Measurements from ENCODE around the gene CDC14B.

CDC14B gene

DNA sequence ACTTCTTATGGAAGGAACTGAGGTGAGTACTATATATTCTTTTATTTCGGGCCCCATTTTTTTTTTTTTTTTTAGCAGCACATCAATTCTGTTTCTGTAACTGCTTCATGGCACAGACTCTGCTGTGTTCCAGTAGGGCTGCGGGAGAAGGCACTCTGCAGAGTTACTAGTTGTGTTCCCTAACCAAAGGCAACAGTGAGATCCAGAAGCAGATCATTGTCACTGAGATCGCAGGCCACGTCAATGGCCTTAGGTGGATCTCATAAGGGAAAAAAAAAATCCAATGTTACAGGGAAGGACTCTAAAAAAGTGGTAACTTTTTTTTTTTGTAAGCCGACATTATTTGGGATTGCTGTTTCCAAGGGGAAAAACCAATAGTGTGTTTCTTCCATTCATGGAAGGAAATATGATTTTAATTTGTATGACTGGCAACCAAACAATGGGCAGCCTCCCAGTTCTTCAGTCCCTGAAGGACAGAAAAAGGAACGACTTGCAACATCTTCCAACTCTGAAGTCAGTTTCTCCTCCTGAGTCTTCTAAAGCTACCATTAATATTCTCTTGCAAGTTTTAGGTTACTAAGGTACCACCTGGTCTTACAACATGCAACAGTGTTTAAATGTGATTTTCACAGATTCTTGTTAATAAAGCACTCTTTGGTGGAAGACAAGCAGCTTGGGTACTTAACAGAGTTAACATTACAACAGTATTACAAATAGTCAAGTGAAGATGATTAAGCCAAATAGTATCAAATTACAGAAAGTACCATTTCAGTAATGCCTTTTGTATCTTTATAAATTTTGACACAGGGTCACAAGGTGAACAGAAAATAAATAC, 116.9 kb downstream of the CDC14B start:
- no peak for DNase-seq (ENCODE audit: low read depth in 2 of 2, low spot score in 1 of 2)

DNA sequence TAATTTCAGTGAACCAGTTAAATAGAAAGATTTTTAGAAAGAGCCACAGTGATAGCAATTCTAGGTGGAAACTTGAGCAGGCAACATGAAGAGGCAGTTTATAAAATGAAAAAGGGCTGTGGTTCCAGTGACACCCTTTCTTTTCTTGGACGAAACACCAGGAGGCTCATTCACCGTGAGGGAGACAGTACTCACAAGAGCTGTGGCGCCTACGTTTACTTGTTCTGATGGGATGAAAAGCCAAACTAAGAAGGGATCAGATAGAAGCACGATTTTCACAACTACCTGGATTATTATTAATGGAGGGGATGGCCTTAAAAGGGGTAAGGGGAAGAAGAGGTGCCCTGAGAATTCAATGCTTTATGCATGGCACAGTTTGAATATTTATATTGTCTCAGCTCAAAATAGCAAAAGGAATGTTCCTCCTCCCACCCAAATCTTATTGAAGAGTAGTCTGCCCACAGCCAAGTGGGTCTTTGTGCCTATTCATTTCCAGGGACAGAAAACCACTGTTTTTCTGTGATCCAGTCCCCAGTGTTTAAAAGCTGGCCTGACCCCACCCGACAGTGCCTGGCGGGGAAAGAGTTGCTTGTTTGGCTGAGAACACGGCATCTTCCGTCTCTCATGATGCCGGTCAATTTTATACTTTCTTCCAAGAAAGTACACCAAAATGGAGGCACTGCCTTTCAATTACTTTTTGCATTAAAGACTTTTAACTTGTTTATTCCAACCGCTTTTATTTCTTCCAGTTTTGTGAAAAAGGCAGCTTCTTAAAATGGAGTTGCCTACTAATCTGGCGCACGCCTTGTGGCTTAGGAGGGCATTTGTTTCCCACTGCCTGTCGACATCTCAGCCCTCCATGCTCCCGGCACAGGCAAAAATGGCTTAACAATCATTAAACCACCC, 117.8 kb downstream of the CDC14B start:
- no peak for DNase-seq (ENCODE audit: low read depth in 2 of 2, low spot score in 1 of 2)

DNA sequence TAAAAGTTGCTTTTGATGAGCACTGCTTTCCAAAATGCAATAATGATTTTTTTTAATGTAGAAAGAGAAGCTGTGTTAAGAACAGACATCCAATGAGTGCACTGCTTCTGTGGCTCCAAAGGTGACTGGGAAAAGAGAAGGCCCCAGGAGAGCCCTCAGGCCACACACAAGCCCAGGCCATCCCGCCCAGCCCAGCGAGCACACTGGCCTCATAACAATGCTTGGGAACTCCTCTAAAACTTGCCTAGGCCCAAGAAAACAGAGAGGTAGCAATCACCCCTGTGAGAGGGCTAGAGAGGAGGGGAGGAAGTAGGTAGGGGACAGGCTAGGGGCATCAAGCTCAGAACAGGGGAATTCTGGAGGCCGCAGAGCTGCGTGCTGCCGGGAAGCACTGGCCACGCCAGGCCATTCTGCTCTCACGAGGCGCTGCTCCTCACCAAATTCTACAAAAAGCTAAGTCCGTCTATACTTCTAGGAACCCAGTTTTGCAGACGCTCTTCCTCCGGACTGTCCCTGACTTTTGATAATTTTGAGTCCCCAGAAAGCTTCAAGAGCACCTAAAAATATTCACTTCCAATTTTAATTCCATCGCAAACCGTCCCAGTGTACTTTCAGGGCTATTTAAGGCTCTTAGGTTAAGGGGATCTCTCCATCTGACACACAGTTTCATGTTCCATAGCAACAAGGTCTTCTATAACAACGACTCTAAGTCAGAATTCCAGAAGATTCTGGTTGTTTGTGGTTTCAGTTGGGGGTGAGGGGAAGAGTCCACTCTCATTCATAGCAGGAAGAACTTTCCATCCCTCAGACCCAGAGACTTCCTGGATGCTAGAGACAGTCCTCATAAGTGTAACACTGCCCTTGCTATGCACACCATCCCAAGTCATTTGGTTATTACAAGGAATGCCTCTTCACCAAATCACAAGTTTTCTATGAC, 118.7 kb downstream of the CDC14B start:
- no peak for DNase-seq (ENCODE audit: low read depth in 2 of 2, low spot score in 1 of 2)

DNA sequence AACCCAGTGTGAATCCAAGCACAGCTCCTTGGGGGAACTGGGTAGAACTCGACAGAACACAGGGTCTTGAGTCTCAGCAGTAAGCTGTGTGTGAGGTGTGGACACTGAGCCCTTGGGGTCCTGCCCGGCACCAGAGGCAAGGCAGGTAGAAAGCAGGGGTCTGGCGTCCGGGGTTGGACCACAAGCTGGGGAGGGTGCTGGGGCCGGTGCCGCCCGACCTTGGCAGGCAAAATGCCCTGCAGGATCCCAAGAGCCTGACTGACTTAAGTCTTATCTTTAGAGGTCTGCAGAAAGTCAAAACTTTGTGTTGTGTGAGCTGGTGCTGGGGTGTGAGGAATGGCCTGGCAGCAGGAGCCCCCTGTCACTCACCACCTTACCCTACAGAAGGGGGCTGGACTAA, 120.4 kb downstream of the CDC14B start:
- no peak for DNase-seq (ENCODE audit: low read depth in 2 of 2, low spot score in 1 of 2)

DNA sequence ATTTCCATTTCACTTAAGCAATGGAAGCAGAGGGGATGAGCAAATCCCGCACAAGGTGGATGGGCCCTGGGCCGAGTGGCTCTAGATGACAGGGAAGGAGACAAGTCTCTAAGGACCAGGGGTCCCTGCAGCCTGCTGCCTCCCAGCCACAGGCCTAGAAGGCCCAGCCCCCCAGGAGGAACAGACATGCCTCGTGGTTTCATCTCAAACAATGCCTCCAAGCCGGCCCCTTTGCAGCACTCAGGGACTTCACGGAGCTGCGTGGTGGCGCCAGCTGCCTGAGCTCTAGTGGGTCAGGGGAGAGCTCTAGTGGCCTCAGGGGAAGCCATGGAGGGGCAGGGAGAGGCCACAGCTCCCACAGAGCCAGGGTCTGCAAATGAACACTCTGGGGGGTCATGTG, 120.8 kb downstream of the CDC14B start:
- DNase-seq (ENCODE audit: low read depth in 2 of 2, low spot score in 1 of 2) = no peak

DNA sequence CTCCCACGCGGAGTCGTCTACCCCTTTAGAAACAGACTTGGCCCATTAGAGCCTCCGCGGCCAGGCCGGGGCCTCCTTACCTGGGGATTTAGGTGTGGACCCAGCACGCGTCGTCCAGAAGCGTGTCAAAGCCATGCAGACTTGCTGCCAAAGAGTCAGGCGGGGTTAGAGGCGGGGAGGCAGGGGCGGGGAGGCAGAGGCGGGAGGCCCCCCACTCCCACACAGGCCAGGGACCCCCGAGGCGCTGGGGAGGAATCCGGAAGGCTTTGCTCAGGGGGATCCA, 122.6 kb downstream of the CDC14B start:
- DNase-seq (ENCODE audit: low read depth in 2 of 2, low spot score in 1 of 2) = no peak

DNA sequence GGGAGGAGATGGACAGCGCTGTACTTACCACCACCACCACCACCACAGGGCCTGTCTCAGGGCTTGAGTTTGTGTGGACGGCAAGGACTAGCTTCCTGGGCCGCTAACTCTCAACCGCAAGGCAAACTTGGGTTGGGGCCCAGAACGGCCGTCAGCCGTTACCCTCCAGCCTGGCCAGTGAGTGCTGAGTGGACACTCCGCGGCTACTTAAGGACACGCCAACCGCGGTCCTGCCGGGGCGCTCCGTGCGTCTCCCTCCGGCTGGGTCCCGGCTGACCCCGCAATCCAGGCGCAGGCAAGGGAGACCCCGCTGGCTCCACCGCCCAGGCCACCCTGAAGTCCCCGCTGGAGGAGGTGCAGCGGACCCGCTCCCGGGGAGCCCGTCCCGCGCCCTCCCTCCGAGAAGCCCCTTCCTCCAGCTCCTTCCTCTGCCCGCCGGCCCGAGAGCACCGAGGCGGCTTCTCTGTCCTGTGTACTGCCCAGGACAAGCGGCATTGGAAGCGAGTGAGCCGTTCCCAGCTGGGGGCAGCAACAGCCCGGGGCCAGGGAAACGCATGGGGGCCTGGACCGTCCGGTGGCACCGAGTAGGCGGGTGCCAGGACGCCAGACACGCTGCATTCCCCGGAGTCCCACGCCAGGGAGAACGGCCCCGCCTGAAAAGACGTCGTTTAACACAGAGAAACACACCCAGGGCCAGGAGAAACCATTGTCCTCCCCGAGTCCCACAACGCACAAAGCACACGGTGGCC, 123.1 kb downstream of the CDC14B start:
- no peak for DNase-seq (ENCODE audit: low read depth in 2 of 2, low spot score in 1 of 2)

DNA sequence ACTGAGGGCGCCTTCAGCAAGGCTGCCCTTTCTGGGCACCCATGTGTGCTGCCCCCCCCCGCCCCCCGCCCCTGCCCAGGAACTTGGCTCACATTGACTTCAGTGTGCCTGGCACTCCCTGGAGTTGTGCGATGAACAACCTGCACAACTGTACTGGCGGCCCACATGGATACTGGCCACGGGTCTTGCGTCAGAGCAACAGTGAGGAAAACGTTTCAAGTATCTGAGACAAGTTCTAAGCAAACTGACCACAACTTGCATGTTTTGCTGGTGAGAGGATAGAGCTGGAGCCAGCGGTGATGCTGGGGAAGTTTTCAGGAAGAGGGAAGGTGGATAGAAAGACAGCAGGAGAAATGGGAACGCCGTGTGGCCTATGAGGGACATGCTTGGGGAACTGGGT, 124.3 kb downstream of the CDC14B start:
- no peak for DNase-seq (ENCODE audit: low read depth in 2 of 2, low spot score in 1 of 2)

DNA sequence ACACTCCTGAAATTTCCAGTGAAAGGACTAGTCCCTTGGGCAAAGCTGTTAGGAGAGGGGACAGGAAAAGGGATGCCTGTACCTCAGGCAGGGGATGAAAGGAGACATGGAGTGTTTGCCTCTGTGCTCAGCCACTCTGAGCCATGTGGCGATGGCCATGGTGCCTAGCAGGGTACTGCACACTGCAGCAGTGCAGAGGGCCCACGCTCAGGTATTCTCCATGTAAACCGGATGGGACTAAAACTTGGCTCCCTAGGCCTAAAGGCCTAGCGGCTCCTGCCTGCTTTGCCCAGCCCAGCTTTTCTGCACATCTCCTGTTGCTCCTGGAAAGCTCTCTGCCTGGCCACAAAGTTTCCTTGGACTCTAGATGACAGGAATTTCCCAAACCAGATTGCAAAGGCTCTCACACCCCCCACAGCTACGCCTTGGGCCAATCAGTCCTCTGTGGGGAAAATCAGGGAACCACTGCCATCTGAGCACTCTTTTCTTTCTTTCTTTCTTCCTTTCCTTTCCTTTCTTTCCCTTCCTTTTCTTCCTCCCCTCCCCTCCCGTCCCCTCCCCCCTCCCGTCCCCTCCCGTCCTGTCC, 125.3 kb downstream of the CDC14B start:
- no peak for DNase-seq (ENCODE audit: low read depth in 2 of 2, low spot score in 1 of 2)

DNA sequence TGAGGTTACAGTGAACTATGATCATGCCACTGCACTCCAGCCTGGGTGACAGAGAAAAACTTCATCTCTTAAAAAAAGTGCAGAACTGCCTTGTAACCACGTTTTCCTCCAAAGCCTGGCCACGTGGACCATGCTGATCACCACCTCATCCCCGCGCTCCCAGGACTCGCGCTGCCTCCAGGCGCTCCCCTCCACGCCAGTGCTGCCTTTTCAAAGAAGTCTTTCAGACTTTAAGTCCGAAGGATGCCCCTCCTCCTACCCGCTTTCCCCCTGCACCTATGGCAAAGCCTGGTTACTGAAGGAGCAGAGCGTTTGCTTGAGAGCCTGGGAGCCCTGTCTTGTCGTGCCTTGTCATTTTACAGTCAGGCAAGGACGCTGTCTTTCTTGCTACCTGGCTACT, 125.9 kb downstream of the CDC14B start:
- no peak for DNase-seq (ENCODE audit: low read depth in 2 of 2, low spot score in 1 of 2)

DNA sequence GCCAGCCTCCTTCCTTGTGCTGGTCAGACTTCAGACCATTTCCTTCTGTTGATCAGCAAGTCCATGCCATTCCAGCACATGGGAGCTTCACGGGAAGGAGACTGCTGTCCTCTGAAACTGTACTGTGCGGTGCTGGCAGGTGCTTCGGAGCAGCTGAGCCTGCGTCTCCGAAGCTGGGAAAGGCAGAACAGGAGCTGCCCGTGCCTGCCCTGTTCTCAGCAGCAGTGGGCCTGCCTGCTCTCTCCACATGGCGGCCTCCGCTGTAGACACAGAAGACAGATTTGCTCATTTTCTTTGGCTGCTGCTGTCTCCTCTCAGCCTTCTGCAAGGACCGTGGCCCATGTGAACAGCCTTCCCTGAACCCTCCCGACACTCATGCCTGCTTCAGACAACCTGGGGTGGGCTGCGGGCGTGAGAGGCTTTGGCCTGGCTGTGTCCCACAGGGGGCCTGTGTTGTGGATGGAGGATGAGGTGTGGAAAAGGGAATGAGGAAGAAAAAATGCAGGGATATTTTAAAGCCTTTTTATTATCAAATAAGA, 126.6 kb downstream of the CDC14B start:
- DNase-seq (ENCODE audit: low read depth in 2 of 2, low spot score in 1 of 2) = no peak

DNA sequence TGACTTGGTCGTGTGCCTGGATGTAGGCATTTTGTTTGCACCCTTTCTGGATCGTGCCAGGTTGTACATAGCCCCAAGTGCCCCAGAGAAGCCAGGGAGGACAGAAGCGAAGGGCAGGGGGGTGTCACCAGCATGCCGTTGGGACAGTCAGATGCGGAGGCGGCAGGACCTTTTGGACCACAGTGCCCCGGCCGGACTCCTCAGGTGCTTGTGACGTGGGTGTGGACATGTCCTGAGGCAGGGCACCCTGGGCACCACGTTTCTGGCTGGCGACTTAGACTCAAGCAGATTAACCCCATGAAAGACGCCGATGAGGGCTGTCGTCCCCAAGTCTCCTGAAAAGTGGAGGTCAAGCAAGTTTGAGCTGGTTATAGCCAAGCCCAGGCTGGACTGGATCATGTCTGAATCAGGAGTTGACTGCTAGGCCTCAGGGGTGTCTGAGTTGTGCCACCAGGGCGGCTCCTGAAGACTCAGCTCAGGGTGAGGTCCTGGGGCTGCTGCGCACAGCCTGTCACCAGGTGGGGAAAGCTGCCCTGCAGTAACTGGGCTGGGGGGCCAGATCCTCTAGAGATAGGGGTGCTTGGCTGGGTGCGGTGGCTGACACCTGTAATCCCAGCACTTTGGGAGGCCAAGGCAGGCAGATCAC, 127.6 kb downstream of the CDC14B start:
- no peak for DNase-seq (ENCODE audit: low read depth in 2 of 2, low spot score in 1 of 2)

DNA sequence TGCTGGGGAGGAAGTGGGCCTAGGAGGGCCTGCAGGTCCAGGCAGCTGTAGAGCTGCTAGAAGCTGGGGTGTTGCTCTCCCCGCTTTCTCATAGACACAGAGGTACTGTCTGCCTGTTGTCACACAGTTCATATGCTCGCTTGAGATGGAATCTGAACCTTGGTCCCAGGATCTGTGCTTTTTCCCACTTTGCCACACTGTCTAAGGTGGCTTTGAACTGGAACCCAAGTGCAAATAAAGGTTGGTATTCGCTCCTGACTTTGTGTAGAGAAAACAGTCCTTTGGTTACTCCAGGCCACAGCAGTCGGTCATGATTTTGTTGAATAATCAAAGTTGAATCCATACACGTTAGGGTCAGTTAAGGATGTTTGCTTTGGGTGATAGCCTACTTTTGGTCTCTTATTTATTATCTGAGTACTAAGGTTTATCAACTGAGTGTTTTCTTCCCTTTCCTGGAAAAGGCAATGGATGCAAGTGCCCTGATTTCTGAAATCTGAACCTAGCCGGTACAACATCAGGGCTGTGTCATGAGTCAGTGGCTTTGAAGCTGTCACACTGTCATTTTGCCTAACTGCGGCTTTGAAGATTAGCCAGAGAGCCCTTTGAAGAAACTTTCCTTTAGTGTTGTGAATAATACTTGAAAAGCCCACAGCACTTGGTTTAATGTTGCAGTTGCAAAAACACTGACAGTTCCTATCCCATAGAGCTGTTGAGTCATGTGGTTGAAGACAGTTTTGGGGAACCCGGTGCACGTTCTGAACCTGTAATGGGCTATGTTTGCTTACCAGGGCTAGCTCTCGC, 128.4 kb downstream of the CDC14B start:
- no peak for DNase-seq (ENCODE audit: low read depth in 2 of 2, low spot score in 1 of 2)

DNA sequence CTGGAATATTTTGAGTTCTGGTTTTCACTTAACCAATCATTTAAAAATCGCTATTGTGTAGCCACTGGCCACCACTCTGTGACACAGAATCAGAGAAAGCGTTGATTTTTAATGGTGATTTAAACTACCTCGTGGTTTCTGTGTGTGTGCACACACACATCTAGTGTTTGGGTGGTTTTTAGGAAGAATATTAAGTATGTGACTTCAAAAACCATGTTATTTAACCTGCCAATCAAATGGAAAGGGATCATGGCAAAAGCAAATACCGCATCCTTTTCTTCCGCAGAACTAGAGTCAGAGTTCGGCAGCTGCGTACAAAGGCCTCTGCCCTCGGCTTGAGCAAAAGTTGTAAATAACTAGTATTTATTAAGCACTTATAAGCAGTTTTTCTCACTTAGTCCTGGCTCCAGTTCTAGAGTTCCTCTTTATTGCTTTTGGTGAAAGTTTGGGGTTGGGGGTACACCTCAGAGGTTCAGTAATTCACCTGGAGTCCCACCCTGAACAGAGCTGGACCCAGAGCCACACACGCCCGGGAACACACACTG, 129.0 kb downstream of the CDC14B start:
- no peak for DNase-seq (ENCODE audit: low read depth in 2 of 2, low spot score in 1 of 2)

DNA sequence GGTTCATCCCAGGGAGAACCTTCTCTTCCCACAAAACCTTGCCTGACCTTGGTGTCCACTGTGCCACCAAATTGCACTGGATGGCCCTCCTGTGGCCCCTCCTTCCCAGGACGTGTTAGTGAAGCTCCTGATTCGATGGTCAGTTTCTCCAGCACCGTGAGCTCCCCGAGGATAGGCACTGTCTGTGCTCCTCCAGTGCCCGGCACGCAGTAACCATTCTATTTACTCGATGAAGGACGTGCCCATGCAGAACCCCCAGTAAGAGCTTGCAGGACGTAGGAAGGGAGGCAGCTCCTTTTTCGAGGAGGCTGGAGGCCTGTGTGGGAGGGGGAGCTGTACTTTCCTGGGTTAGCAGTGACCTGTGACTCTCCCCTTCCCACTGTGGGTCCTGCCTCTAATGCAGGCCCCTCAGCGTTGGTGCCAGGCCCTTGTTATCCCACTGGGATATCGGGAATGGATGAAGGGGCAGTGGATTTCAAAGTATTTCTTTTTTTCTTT, 130.1 kb downstream of the CDC14B start:
- DNase-seq (ENCODE audit: low read depth in 2 of 2, low spot score in 1 of 2) = no peak

DNA sequence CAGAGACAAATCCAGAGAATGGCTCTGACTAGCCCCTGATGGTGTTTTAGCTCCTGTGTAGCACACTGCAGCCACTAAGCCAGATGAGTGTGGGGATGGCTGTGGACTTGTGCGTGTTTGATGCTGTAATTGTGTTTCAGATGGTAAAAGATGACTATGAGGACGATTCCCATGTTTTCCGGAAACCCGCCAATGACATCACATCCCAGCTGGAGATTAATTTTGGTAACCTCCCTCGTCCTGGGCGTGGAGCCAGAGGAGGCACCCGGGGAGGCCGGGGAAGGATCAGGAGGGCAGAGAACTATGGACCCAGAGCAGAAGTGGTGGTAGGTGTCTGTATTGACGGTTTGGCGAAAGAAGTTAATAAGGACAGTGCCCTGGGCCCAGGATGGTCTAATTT, 131.7 kb downstream of the CDC14B start:
- no peak for DNase-seq (ENCODE audit: low read depth in 2 of 2, low spot score in 1 of 2)

DNA sequence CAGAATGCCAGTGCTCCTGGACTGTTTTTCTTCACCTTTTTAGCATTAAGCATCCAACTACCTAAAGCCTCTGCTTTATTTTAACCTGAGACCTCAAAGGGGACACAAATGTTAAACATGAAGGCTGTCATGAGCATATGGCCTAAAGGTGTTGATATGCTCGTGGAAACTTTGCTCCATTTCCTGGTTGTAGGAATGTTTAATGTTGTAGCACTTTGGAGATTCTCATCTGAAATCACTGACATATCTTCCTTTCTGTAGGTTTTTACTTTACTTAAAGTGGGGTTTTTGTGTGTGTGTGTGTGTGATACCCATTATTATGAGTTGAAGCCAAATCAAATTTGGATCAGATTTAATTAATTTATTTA, 132.6 kb downstream of the CDC14B start:
- no peak for DNase-seq (ENCODE audit: low read depth in 2 of 2, low spot score in 1 of 2)

DNA sequence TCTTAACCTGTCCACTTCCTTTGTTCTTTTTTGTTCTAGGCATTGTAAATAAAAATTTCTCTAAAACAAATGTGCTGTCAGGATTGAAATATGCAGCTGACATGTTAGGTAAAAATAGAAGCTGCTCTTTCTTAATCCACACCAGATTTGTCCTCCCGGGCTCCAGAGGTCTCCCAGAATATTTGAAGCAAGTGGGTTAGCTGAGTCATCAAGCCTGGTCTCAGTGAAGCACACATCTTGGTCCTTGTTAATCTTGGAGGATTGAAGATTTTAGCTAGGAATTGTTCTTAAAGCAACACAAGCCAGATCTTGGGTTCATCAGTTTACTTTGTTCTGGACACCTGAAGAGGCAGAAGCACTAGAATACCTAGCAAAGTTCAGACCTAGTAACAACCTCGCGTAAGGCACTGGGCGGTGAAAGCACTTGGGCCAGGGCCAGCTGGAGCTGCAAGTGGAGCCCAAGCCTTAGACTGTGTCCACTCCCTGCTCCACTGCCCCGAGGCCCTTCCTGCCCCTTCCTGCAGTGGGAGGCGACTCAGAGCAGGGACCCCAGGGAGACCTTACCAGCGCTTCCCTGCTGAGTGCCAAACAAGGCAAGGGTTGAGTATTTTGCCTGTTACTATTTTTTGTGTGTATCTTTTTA, 133.1 kb downstream of the CDC14B start:
- no peak for DNase-seq (ENCODE audit: low read depth in 2 of 2, low spot score in 1 of 2)
